Neural cell (in vitro differentiated cells): ENCODE results near the gene SOX18. TPM values are rescaled to one million over a fixed set of nuclear protein-coding genes. Genes with fewer than 3 reads are reported as not detected.

Experiments
- H2AFZ ChIP-seq: fragments of 200-600, 300-800 bp; sonication (generic), shearing (Covaris generic); 2 replicates; pipeline ENCODE4 v1.6.0; 2014; ENCODE audit warnings: low read depth, mild to moderate bottlenecking, antibody characterized with exemption, low read length, moderate library complexity
- H3F3A ChIP-seq: fragments of 200-600 bp; shearing (Covaris generic); 2 replicates; pipeline ENCODE4 v1.6.1; 2016; ENCODE audit warnings: mild to moderate bottlenecking, moderate library complexity, mixed read lengths, antibody characterized with exemption, low read length; ENCODE audit not compliant: insufficient read depth, poor library complexity, severe bottlenecking
- H3K27ac ChIP-seq: fragments of 200-600, 300-800 bp; sonication (generic), shearing (Covaris generic); 2 replicates; pipeline ENCODE4 v1.5.1; 2014; ENCODE audit warnings: mild to moderate bottlenecking, low read length, moderate library complexity
- H3K27me3 ChIP-seq: fragments of 300-800, 200-600 bp; sonication (generic), shearing (Covaris generic); 2 replicates; pipeline ENCODE4 v1.6.0; 2014; ENCODE audit warnings: mild to moderate bottlenecking, low read depth, low read length, moderate library complexity; ENCODE audit not compliant: insufficient read depth
- H3K36me3 ChIP-seq: fragments of 300-800, 200-600 bp; sonication (generic), shearing (Covaris generic); 2 replicates; pipeline ENCODE4 v1.5.1; 2014; ENCODE audit warnings: mild to moderate bottlenecking, antibody characterized with exemption, low read length, moderate library complexity; ENCODE audit not compliant: insufficient read depth
- H3K4me2 ChIP-seq: fragments of 300-800, 200-600 bp; sonication (generic), shearing (Covaris generic); 2 replicates; pipeline ENCODE4 v1.6.0; 2014; ENCODE audit warnings: mild to moderate bottlenecking, low read length
- H3K4me3 ChIP-seq: fragments of 300-800, 200-600 bp; sonication (generic), shearing (Covaris generic); 2 replicates; pipeline ENCODE4 v1.5.1; 2014; ENCODE audit warnings: mild to moderate bottlenecking, low read length, moderate library complexity
- H3K79me2 ChIP-seq: fragments of 200-600 bp; shearing (Covaris generic); replicated peaks from 2 replicates; pipeline ENCODE4 v1.6.0; 2014; ENCODE audit warnings: mild to moderate bottlenecking, low read length, moderate library complexity; ENCODE audit not compliant: insufficient read depth
- H3K9ac ChIP-seq: fragments of 300-800, 200-600 bp; sonication (generic), shearing (Covaris generic); 2 replicates; pipeline ENCODE4 v1.6.1; 2016; ENCODE audit warnings: mild to moderate bottlenecking, low read length, mixed read lengths
- H3K9me2 ChIP-seq: fragments of 200-600 bp; shearing (Covaris generic); 2 replicates; pipeline ENCODE4 v1.6.1; 2016; ENCODE audit warnings: mild to moderate bottlenecking, low read length, mixed read lengths; ENCODE audit not compliant: insufficient read depth
- H3K9me3 ChIP-seq: fragments of 200-600, 300-800 bp; sonication (generic), shearing (Covaris generic); 2 replicates; pipeline ENCODE4 v1.6.1; 2016; ENCODE audit warnings: mild to moderate bottlenecking, mixed run types, low read length, moderate library complexity, mixed read lengths
- H4K20me1 ChIP-seq: fragments of 200-600 bp; shearing (Covaris generic); 2 replicates; pipeline ENCODE4 v1.6.1; 2016; ENCODE audit warnings: mild to moderate bottlenecking, mixed run types; ENCODE audit not compliant: insufficient read depth
- CTCF ChIP-seq: fragments of 450-650 bp; IDR thresholded peaks from 2 replicates; pipeline ENCODE4 v1.5.1; 2014; ENCODE audit warnings: antibody characterized with exemption, mild to moderate bottlenecking, moderate library complexity; ENCODE audit not compliant: poor library complexity, severe bottlenecking
- EP300 ChIP-seq: fragments of 450-650 bp; conservative IDR thresholded peaks from 2 replicates; pipeline ENCODE4 v1.6.1; 2014; ENCODE audit warnings: antibody characterized with exemption, mild to moderate bottlenecking, moderate library complexity; ENCODE audit not compliant: poor library complexity, severe bottlenecking
- EZH2 ChIP-seq: fragments of 200-600, 300-800 bp; shearing (Covaris generic), sonication (generic); IDR thresholded peaks from 2 replicates; pipeline ENCODE4 v1.6.1; 2014; ENCODE audit warnings: antibody characterized with exemption, low read length, borderline replicate concordance, mild to moderate bottlenecking; ENCODE audit not compliant: insufficient read depth, poor library complexity, severe bottlenecking
- MXI1 ChIP-seq: fragments of 450-650 bp; conservative IDR thresholded peaks from 2 replicates; pipeline ENCODE4 v1.6.1; 2014; ENCODE audit warnings: antibody characterized with exemption, mild to moderate bottlenecking; ENCODE audit not compliant: poor library complexity, severe bottlenecking
- POLR2AphosphoS5 ChIP-seq: IDR thresholded peaks from 2 replicates; pipeline ENCODE4 v1.6.1; 2012
- RAD21 ChIP-seq: fragments of 450-650 bp; conservative IDR thresholded peaks from 2 replicates; pipeline ENCODE4 v1.6.1; 2014; ENCODE audit warnings: antibody characterized with exemption, mild to moderate bottlenecking, moderate library complexity
- REST ChIP-seq: IDR thresholded peaks from 2 replicates; pipeline ENCODE4 v1.6.1; 2012; ENCODE audit warnings: borderline replicate concordance
- SMC3 ChIP-seq: fragments of 450-650 bp; conservative IDR thresholded peaks from 2 replicates; pipeline ENCODE4 v1.6.1; 2014; ENCODE audit warnings: antibody characterized with exemption, mild to moderate bottlenecking, moderate library complexity; ENCODE audit not compliant: poor library complexity
- TAF1 ChIP-seq: IDR thresholded peaks from 2 replicates; pipeline ENCODE4 v1.6.1; 2012; ENCODE audit warnings: low read depth
- polyA plus RNA-seq: library from polyadenylated mRNA; depleted of rRNA; stranded (reverse); fragments of >200 nt; gene quantifications from 2 replicates; pipeline ENCODE4 v1.2.3, GENCODE V29; 2014

The SOX18 gene
- polyA plus RNA-seq, 1 donor from 2014 or later: 0.12 TPM

- Histone ChIP-seq H3K9ac (no peak overlapping the region), H3K9me3 (no peaks in the 10 kb centered on the region), H3K9me2 (no peaks in the 10 kb centered on the region), H3K36me3 (no peaks in the 10 kb centered on the region), H3K4me2 (no peak overlapping the region), H3K27ac (no peak overlapping the region), H3K4me3 (peak overlapping the region; percentile 67), H3K79me2 (no peaks in the 10 kb centered on the region), H4K20me1 (no peaks in the 10 kb centered on the region), H3F3A (no peaks in the 10 kb centered on the region), H2AFZ (no peak overlapping the region), H3K27me3 (peaks cover 58% of the 10 kb centered on the region)
- TF ChIP-seq MXI1: no peak
- TF ChIP-seq REST: no peak
- no peak for TF ChIP-seq EZH2
- no peak for TF ChIP-seq EP300
- TF ChIP-seq TAF1: no peak
- TF ChIP-seq RAD21: no peak
- TF ChIP-seq POLR2AphosphoS5: no peak
- TF ChIP-seq CTCF: no peak
- TF ChIP-seq SMC3: no peak
Measured at GRCh38 chr20:64037498-64038213, 11.8 kb downstream of the SOX18 start.

GRCh38 chr20:64037199-64037497, 12.3 kb downstream of the SOX18 start:
- Histone ChIP-seq H3K4me3 (no peak overlapping the region), H3K36me3 (no peaks in the 10 kb centered on the region), H3K4me2 (no peak overlapping the region), H3K9me2 (no peaks in the 10 kb centered on the region), H4K20me1 (no peaks in the 10 kb centered on the region), H3K27me3 (peaks cover 54% of the 10 kb centered on the region), H3K27ac (no peak overlapping the region), H3F3A (no peaks in the 10 kb centered on the region), H3K9me3 (no peaks in the 10 kb centered on the region), H2AFZ (no peak overlapping the region), H3K79me2 (no peaks in the 10 kb centered on the region), H3K9ac (no peak overlapping the region)
- TF ChIP-seq REST: no peak
- TF ChIP-seq MXI1: no peak
- no peak for TF ChIP-seq POLR2AphosphoS5
- no peak for TF ChIP-seq EP300
- TF ChIP-seq TAF1: no peak
- no peak for TF ChIP-seq EZH2
- no peak for TF ChIP-seq CTCF
- no peak for TF ChIP-seq RAD21
- no peak for TF ChIP-seq SMC3
